H1 (cell line): ENCODE data around the gene FOXA3. TPM values are rescaled to one million over a fixed set of nuclear protein-coding genes. Genes with fewer than 3 reads are reported as not detected.

Experiments
- NRF1 ChIP-seq: IDR thresholded peaks from 2 replicates; pipeline ENCODE4 v1.6.1; 2011; ENCODE audit warnings: mild to moderate bottlenecking, low read depth, low read length, improper control_type of control experiment
- polyA plus RNA-seq, 7 experiments: library from polyadenylated mRNA; depleted of rRNA in 3 of 7; stranded (reverse) in 5 of 7; unstranded in 2 of 7; fragments of >200 nt in 5 of 7; fragments of 200-250 nt in 2 of 7; gene quantifications; 1 replicate in 5 of 7; 2 replicates in 1 of 7; 4 replicates in 1 of 7; pipeline versions ENCODE4 v1.2.1 to v1.2.3, GENCODE V29; 2011 to 2013; ENCODE audit warnings: missing spikeins in 2 of 7, mixed read lengths in 2 of 7
- total RNA-seq: library from RNA; stranded (reverse); fragmentation: NEBNext Ultra II Directional; extraction: Animal tissue kit (Norgen Biotek cat#: 25700); gene quantifications from 2 replicates; pipeline ENCODE4 v1.2.1, GENCODE V29; 2021

Gene FOXA3
- total and polyA plus RNA-seq, 2 of the 8 experiments (the other 6 are each of a cell fraction or from before 2014, with no cell fraction given) = 20.2 to 49.1 TPM

- no peak for TF ChIP-seq NRF1
These were observed 39.4 kb upstream of the FOXA3 start (continued) for GRCh38 chr19:45824531-45825262.
